ENCODE data around the gene COL9A1.

COL9A1 gene

GRCh38 chr6:70285201-70285600 lies 17.7 kb downstream of the COL9A1 start:
- DNase-seq, result no peak

GRCh38 chr6:70282919-70283461 lies 19.9 kb downstream of the COL9A1 start:
- no peak for DNase-seq

DNA sequence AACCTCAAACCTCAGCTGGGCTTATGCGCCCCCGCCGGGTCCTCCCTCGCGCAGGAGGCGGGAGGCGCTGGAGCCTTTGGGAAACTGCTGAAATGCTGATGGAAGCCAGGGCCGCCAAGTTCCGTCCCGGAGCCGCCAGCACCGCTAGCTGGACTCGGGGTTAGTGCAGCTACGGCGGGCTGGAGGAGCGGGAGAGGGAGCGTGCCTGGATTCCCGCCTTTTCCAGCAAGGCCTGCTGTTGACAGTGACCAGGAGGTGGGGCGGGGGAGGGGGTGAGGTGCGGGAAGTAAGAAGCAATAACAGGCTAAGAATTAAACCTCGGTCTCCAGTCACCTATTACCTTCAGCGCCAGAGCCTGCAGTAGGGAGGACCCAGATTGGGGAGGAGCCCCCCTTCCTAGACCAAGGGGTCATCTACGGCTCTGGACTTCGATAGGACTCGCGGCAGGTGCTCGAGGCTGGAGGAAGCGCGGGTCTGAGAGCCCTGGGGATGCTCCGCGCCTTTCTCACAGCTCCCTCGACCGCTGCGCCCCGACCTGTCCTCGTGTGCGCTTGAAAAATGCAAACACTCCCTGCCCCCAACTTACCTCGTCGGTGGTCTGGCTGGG lies 20.5 kb downstream of the COL9A1 start:
- DNase-seq, result no peak

DNA sequence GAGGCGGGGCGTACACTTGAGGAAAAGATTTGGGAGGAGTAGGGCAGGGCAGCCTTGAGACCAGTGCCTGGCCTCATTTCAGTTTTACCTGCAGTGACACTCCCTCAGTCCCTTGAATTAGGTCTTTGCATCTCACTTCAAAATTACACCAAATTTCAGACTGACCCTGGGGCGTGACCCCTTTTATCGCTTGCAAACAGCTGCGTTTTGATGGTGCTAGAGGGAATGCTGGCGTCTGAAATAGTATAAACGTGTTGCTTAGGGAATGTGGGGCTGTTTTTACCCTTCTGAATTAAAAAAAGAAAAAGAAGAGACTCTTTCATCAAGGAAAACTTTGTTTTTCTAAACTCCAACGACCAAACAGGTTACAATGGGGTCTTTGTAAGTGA lies 21.0 kb downstream of the COL9A1 start:
- DNase-seq, result no peak

DNA sequence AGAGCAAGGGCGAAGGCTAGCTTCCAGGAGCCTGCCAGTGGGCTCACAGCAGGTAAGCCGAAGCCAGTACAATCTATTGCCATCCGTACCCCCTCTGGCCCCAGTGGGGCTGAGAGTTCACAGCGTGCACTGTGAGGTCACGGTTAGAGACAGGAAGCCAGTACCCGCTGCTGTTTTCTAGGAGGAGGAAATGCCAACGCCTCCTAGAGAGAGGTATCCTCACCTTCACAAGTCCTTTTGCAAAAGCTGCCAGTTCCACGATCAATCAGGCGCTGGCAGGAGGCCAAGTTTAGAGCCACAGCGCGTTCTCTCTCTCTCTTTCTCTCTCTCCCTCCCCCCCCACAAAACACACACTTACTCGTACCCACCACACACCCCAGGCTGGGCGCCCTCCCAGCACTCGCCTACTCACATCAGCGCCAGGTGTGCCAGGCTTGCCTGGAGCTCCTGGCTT lies 22.5 kb downstream of the COL9A1 start:
- DNase-seq, result no peak

DNA sequence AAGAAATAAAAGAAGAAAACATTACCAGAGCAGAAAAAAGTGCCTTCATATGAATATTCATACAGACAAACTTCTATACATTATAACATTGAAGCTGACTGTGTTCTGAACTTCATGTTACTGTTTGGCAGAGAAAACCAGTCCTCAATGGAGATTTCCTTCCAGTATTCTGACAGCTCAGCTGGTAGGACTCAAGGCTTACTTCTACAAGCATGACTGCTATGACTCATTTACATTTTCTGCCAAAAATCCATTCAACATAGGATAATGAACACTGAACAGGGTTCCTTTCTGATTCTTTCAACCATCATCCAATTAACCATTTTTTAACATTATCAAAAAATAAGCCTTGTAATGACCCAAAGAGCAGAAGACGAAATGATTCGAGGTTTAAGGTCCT lies 25.4 kb downstream of the COL9A1 start:
- DNase-seq, result no peak

DNA sequence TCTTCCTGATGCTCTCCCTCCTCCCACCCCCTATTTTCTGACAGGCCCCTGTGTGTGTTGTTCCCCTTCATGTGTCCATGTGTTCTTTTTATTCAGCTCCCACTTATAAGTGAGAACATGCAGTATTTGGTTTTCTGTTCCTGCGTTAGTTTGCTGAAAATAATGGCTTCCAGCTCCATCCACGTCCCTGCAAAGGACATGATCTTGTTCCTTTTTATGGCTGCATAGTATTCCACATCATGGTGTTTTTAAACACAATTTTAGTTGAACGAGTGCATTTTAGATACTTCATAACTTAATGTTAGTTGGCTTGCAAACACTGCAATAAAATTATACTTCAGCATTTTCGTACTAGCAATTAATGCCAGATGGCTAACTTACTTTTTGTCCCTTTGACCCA lies 28.5 kb downstream of the COL9A1 start:
- DNase-seq, result no peak

DNA sequence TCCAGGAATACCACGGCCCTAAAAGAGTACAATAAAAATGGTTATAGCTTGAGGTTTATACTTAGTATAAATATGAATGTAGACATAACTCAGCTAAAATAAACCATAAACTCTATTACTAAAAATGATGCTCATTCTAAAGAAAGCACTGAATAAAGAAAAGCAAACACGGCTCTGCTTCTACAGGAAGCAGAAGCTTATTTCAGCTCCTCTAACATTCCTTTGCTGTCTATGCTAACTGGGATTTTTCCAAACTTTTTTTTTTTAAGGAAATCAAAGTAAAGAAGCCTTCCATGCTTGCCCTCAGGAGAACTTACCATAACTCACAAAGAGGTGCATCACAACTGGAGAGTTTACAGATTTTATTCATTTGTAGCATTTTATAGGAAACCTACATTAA lies 30.8 kb downstream of the COL9A1 start:
- DNase-seq, result no peak

DNA sequence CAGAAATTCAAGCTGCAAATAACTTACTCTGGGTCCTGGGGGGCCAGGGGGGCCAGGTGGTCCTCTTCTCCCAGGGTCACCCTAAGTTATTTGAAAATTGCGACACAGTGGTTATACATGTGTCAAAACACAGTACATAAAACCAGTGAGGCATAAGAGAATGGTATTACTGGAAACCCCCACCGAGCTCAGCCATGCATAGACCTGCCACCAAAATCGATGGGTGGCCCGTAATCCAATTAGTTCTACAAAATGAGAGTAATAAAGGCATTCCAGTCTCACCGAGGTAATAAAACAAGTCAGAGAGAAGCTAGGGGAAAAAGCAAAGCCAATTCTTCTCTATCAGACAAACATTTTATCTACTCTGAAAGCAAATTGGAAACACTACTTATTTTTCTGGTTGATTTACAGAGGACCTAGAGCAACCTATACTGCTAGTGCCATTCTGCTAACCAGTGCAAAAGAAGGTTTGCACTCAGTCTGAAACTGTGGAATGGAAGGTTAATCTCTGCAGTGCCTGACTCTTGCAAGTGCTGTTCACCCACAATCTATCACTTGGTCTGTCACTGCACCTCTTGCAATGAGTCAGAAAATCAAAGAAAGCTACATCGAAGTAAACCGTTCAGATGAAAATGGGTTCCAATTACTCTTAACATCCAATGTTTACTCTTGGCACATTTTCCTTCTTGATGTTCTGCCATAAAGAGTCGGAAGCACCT lies 32.4 kb downstream of the COL9A1 start:
- no peak for DNase-seq

- no peak for DNase-seq
Observed at GRCh38 chr6:70266142-70266541, 36.7 kb downstream of the COL9A1 start.

DNA sequence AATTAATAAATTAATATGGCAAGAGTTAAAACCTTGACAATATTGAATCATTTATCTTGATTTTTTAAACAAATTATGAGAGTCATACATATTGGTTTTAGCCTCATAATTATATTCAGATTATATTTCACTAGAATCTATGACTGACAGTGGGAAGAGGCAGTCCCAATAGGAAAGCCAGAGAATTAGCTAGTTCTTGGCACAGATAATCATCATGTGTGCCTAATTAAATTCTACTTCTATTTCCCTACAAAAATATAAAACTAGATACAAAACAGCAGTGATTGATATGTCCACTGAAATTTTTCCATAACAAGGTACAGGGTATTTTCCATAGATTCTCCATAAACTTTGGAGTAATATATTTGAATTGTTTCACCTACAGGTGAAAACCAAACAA lies 38.6 kb downstream of the COL9A1 start:
- DNase-seq, result no peak

- DNase-seq, result no peak
Observed at GRCh38 chr6:70258483-70258882, 44.4 kb downstream of the COL9A1 start.

- no peak for DNase-seq
Observed at GRCh38 chr6:70257768-70258273, 45.1 kb downstream of the COL9A1 start.

DNA sequence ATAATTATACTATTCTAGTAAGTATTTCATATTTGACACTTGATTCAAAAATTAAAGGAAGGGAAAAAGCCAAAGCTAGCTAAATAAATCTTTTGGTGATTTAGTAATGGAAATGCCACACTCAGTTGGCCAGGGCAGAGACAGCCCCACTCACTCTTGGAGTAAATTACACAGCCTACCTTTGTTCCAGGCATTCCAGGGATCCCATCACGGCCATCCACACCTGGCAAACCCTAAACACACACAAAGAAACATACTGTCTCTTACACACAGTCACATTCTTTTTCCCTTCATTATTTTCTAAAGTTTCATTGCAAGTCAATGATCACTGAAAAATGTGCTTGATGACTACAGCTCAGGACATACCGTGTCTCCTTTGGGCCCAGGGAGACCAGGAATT lies 48.1 kb downstream of the COL9A1 start:
- DNase-seq, result no peak

DNA sequence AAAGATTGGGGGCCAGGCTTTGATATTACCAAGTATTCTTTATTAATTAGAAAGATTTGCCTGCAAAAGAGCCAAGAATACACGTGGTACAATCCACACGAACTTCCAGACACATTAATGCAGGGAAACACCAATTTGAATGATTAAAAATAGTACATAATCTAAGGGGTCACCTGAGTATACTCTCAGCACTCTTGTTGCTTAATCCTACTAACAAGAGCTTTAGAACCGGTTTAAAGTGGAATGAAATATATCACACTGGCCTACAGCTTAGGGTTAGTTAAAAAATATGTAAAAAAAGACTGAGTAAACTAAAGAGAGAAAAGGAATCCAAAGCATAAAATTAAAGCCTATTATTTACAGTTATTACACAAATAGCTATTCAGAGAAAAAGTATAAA lies 49.0 kb downstream of the COL9A1 start:
- DNase-seq, result no peak

- DNase-seq, result no peak
Observed at GRCh38 chr6:70252604-70253003, 50.3 kb downstream of the COL9A1 start.

- DNase-seq, result no peak
Observed at GRCh38 chr6:70246118-70246517, 56.8 kb downstream of the COL9A1 start.

DNA sequence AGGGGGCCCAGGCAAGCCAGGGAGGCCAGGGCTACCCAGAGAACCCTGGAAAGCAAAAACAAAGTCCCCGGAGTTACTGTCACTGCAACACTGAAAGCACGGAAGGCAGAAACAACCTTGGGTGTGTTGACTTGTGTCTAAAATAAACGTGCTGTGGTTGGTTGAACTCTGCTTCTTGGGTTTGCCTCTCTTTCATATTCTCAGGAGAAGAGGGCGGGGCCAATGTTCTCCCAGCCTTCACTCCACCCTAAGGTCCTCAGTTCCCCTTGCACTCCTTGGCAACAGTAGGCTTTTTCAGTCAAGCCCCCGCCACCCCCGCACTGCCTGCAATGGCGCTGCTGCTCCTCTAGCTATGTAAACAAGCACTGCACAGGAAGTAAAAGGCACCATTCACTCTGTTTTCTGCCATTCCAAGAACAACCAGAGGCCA lies 60.9 kb downstream of the COL9A1 start:
- no peak for DNase-seq

DNA sequence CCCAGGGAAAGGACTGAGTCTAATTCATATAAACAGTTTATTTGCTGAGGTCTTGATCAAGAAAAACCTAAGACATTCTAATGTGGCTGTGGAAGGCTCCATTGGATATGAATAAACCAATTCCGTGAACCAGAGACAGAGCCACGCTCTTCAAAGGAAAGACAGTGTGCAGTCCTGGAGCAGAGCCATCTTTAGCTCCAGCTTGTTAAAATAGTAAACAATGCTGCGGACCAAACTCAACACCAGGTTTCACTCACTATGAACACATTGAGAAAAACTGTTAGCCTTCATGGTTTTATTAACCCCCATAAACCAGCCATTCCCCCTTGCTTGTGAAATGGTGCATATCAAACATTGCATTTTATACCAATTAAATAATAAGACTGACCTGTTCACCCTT lies 61.9 kb downstream of the COL9A1 start:
- no peak for DNase-seq

GRCh38 chr6:70236343-70236742 lies 66.5 kb downstream of the COL9A1 start:
- no peak for DNase-seq

GRCh38 chr6:70234561-70235236 lies 68.2 kb downstream of the COL9A1 start:
- no peak for DNase-seq

DNA sequence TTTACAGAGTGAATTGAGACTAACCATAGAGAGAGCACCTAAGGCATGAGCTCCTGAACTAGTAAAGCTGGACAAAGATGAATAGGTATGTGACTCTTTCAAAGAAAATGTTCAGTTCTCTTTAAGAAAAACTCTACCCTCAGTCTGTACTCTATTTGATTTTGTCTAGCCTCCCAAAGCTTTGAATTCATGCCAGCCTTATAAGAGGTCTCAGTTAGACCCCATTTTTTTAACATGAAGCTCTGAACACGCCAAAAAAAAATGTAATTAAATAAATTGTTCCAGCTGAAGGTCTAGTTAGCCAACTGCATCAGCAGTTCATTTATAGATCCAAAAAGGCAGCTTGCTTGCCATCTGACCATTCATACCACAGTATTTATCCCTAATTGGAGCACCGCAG lies 71.6 kb downstream of the COL9A1 start:
- no peak for DNase-seq

DNA sequence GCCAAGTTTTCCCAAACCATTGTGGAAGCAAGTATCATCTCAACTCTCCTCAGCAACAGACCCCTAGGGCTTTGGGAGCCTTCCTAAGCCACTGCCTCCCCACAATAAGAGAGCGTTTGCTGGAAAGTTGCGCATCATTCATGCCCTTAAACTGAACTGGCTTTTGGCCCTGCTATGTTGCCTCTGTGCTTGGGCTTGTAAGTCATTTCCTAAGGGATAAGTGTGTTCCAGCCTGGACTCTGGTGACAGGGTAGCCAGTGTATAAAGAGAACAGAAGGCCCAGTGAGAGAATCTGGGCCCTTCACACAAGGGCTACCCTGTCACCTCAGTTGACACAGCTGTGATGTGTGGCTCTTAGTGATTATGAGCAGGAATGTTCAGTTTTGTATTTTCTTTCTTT lies 77.8 kb downstream of the COL9A1 start:
- no peak for DNase-seq

DNA sequence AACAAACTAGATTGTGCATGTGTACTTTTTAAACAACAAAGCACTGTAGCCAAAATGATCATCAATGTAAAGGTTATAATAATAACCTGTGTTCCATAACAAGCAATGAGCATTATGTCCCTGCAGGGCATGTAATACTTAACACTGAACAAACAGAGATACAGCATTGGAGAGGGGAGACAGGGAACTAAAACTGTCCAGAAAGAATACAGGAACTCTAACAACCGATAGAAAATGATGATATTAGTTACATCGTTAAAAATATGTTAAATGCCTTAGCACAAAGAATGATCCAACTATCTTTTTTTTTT lies 80.5 kb downstream of the COL9A1 start:
- no peak for DNase-seq

Data from T-helper 9 cell (primary cell).